A549 (cell line): ENCODE results near the gene PTPRF.

Source experiments
- CHD2 ChIP-seq: fragments of 150-350 bp; IDR thresholded peaks from 2 replicates; pipeline ENCODE4 v1.6.1; 2014; ENCODE audit warnings: low read length; ENCODE audit not compliant: partially characterized antibody
- CHD4 ChIP-seq: fragments of 200-600 bp; sonication (generic); IDR thresholded peaks from 2 replicates; pipeline ENCODE4 v1.6.1; 2016; ENCODE audit warnings: antibody characterized with exemption, mild to moderate bottlenecking, borderline replicate concordance
- ESRRA ChIP-seq: fragments of 150-350 bp; IDR thresholded peaks from 2 replicates; pipeline ENCODE4 v1.6.1; 2014; ENCODE audit warnings: mild to moderate bottlenecking, low read length, borderline replicate concordance
- FOSB ChIP-seq: fragments of 250-450 bp; sonication (Bioruptor Pico); IDR thresholded peaks from 2 replicates; pipeline ENCODE4 v1.5.0; 2020; ENCODE audit warnings: mild to moderate bottlenecking, moderate library complexity
- POLR2A ChIP-seq: IDR thresholded peaks from 2 replicates; pipeline ENCODE4 v1.6.1; 2012; ENCODE audit warnings: mild to moderate bottlenecking, low read length
- POLR2AphosphoS2 ChIP-seq: conservative IDR thresholded peaks from 2 replicates; pipeline ENCODE4 v1.6.1; 2012; ENCODE audit warnings: low read length, improper control_type of control experiment, inconsistent platforms
- RAD21 ChIP-seq, 2 experiments: fragments of >200 bp in 1 of 2; sonication (Bioruptor Twin) in 1 of 2; formaldehyde crosslinking in 1 of 2; IDR thresholded peaks in 1 of 2; conservative IDR thresholded peaks in 1 of 2; 2 replicates in 1 of 2; 3 replicates in 1 of 2; pipeline ENCODE4 v1.6.1; 2012 to 2018; ENCODE audit warnings: inconsistent platforms in 1 of 2
- RCOR1 ChIP-seq: fragments of 150-350 bp; IDR thresholded peaks from 2 replicates; pipeline ENCODE4 v1.6.1; 2014; ENCODE audit warnings: antibody characterized with exemption, low read length, low read depth
- ZFP36 ChIP-seq: fragments of 450-650 bp; IDR thresholded peaks from 2 replicates; pipeline ENCODE4 v1.6.1; 2014; ENCODE audit warnings: borderline replicate concordance; ENCODE audit not compliant: partially characterized antibody
- ZSCAN20 ChIP-seq: fragments of 250-450 bp; sonication (Bioruptor Pico); IDR thresholded peaks from 2 replicates; pipeline ENCODE4 v1.8.0; 2022; ENCODE audit warnings: mild to moderate bottlenecking, moderate library complexity
- TF ChIP-seq, protein P1 (sequence below): fragments of >200 bp; sonication (Bioruptor Twin); formaldehyde crosslinking; IDR thresholded peaks from 3 replicates; pipeline ENCODE4 v1.5.1; 2016

DNA sequence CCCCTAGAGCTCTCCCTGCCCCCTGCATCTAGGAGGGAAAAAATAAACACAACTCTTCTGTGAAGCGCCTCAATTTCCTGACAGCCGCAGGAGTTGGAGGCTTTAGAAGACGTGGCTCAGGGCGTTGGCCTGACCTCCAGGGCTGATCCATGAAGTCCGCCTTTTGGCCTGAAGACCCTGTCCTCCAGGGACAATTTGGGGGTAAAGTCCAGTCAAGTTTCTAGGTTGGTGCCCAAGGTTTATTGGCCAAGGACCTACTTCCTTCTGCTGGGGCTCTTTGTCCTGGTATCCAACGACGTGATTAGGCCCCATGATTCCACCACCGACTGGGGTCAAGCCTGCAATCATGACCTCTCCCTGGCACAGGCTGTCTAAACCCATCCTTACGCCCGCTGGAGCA is 54.9 kb downstream of the PTPRF start:
- TF ChIP-seq, protein P1, sequence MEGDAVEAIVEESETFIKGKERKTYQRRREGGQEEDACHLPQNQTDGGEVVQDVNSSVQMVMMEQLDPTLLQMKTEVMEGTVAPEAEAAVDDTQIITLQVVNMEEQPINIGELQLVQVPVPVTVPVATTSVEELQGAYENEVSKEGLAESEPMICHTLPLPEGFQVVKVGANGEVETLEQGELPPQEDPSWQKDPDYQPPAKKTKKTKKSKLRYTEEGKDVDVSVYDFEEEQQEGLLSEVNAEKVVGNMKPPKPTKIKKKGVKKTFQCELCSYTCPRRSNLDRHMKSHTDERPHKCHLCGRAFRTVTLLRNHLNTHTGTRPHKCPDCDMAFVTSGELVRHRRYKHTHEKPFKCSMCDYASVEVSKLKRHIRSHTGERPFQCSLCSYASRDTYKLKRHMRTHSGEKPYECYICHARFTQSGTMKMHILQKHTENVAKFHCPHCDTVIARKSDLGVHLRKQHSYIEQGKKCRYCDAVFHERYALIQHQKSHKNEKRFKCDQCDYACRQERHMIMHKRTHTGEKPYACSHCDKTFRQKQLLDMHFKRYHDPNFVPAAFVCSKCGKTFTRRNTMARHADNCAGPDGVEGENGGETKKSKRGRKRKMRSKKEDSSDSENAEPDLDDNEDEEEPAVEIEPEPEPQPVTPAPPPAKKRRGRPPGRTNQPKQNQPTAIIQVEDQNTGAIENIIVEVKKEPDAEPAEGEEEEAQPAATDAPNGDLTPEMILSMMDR, result no peak
- TF ChIP-seq CHD4, result no peak
- TF ChIP-seq POLR2AphosphoS2, result no peak
- no peak for TF ChIP-seq CHD2
- TF ChIP-seq RCOR1, result no peak
- TF ChIP-seq ZFP36, result no peak
- no peak for TF ChIP-seq RAD21 (conservative IDR thresholded peaks at IDR 0.05 in 1 of 2, IDR thresholded peaks at IDR 0.05 in 1 of 2)
- TF ChIP-seq ZSCAN20, result no peak
- TF ChIP-seq FOSB (CRISPR knock-in tag), result no peak
- TF ChIP-seq POLR2A, result no peak
- no peak for TF ChIP-seq ESRRA
